Skeletal muscle satellite cell (primary cell): ENCODE results near the gene MGAT5B.
"Not testable (repeated sequence)": the region's sequence is repeated elsewhere in the genome, so short reads cannot be mapped to it uniquely, and the experiment has no call there.

Experiments used
- H3K27me3 ChIP-seq: 2 replicates; pipeline ENCODE4 v1.7.0; 2013; ENCODE audit warnings: low read length; ENCODE audit not compliant: control insufficient read depth, insufficient read depth
- H3K36me3 ChIP-seq: 2 replicates; pipeline ENCODE4 v1.7.0; 2013; ENCODE audit warnings: mild to moderate bottlenecking, control low read depth, low read length; ENCODE audit not compliant: insufficient read depth
- H3K4me1 ChIP-seq: 2 replicates; pipeline ENCODE4 v1.7.0; 2013; ENCODE audit warnings: low read length; ENCODE audit not compliant: control insufficient read depth, insufficient read depth
- H3K4me2 ChIP-seq: 2 replicates; pipeline ENCODE4 v1.7.0; 2013; ENCODE audit warnings: mild to moderate bottlenecking, low read length
- H3K4me3 ChIP-seq: 2 replicates; pipeline ENCODE4 v1.7.0; 2013; ENCODE audit warnings: low read length
- H3K9ac ChIP-seq: 2 replicates; pipeline ENCODE4 v1.7.0; 2013; ENCODE audit warnings: mild to moderate bottlenecking, low read depth, low read length, moderate library complexity
- H3K9me3 ChIP-seq: replicated peaks from 2 replicates; pipeline ENCODE4 v1.7.0; 2013; ENCODE audit warnings: mild to moderate bottlenecking, control low read depth, low read length

MGAT5B gene

DNA sequence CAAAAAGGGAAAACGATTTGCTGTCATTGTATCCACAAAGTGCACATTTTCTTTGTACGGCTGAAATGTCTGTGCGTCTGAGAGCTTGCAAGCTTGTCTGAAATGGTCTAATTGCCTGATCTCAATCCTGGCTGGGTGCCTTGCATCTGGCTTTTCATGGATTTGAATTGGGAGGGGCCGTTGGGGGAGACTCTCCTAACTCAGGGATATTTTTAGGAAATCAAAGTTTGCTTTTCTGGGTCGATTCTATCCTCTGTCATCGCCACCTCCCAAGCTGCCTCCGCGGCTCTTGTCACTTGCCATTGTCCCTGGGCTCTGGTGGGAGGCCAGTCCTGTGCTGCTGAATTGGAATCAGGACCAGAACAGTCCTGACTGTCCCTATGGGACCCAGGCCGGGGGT lies 33.3 kb upstream of the MGAT5B start:
- H3K4me3 ChIP-seq, result no peak overlapping the region
- H3K9me3 ChIP-seq, result no peaks in the 10 kb centered on the region
- H3K27me3 ChIP-seq, result peaks cover 35% of the 10 kb centered on the region
- H3K4me2 ChIP-seq, result no peak overlapping the region
- no peak overlapping the region for H3K9ac ChIP-seq
- H3K4me1 ChIP-seq, result no peaks in the 10 kb centered on the region
- no peaks in the 10 kb centered on the region for H3K36me3 ChIP-seq

DNA sequence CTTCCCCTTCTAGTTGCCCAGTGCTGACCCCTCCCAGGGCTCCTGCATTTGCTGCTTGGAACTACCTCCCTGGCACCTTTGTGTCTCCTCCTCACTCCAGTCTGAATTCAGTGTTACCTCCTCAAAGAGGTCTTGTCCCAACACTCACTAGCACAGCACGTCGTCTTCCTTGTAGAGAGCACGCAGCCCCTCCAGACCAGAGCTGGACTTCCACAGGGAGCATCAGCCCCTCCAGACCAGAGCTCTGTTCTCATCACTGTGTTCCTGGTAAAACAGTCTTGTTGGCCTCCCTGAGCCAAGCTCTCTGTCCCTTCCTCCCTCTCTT lies 27.8 kb upstream of the MGAT5B start:
- Histone ChIP-seq H3K9ac (no peak overlapping the region), H3K9me3 (no peaks in the 10 kb centered on the region), H3K27me3 (peaks cover 59% of the 10 kb centered on the region), H3K4me2 (no peak overlapping the region), H3K36me3 (no peaks in the 10 kb centered on the region), H3K4me1 (no peaks in the 10 kb centered on the region), H3K4me3 (no peak overlapping the region)

DNA sequence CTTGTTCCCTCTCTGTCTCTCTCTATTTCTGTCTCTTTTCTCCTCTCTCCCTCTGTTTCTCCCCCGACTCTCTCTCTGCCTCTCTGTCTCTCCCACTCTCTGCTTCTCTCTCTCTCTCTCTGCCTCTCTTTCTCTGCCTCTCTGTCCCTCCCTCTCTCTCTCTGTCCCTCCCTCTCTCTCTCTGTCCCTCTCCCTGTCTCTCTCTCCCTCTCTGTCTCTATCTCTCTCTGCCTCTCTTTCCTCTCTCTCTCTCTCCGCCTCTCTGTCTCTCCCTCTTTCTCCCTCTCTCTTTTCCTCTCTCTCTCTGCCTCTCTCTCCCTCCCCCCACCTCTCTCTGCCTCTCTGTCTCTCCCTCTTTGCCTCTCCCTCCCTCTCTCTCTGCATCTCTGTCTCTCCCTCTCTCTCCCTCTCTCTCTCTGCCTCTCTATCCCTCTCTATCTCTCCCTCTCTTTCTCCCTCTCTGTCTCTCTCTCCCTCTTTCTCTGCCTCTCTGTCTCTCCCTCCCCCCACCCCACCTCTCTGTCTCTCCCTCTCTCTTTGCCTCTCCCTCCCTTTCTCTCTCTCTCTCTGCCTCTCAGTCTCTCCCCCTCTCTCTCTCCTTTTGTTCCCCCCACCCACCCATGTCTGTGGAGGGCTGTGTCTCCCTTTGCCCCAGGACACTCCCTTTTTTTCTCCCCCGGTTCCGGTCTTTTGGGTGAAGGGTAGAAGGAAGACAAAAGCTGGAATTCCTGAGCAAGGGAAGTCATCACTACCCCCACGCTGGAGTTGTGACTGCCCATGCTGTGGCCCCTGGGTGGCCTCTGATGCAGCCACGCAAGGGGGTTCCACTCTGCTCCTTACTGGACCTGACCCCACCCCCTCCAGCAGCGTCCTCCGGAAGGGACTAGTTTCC lies 27.1 kb upstream of the MGAT5B start:
- H3K9me3 ChIP-seq, result no peaks in the 10 kb centered on the region
- no peak overlapping the region for H3K4me3 ChIP-seq
- H3K9ac ChIP-seq, result no peak overlapping the region
- H3K4me2 ChIP-seq, result no peak overlapping the region
- peaks cover 55% of the 10 kb centered on the region for H3K27me3 ChIP-seq
- no peaks in the 10 kb centered on the region for H3K4me1 ChIP-seq
- H3K36me3 ChIP-seq, result no peaks in the 10 kb centered on the region

DNA sequence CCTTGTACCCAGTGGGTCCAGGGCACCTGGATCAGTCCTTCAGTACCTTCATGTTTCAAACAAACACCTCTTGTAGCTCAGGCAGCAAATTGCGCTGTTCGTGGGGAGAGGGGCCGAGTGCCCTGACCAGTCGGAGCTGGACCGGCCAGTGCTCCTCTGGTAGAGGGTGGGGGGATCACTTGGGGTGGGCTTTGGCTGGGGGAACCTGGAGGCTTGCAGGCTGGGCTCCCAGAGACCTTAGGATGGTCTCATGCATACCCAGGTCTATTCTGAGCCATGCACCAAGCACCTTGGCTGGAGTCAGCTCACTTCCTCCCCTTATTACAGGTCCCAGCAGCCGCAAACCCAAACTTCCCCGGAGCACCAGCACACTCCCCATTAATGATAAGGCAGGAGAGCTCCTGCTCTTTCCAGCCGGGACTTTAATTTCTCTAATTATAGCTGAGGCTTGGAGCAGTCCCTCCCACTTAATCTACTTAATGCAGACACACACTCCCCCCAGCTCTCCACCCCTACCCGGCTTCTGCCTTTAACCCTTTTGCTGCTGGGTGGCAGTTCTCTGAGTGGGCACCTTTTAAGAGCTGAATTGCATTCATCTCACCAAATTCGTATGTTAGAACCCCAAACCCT lies 26.3 kb upstream of the MGAT5B start:
- H3K4me3 ChIP-seq, result no peak overlapping the region
- no peaks in the 10 kb centered on the region for H3K4me1 ChIP-seq
- H3K27me3 ChIP-seq, result peaks cover 59% of the 10 kb centered on the region
- no peak overlapping the region for H3K4me2 ChIP-seq
- H3K9me3 ChIP-seq, result no peaks in the 10 kb centered on the region
- no peak overlapping the region for H3K9ac ChIP-seq
- H3K36me3 ChIP-seq, result no peaks in the 10 kb centered on the region

DNA sequence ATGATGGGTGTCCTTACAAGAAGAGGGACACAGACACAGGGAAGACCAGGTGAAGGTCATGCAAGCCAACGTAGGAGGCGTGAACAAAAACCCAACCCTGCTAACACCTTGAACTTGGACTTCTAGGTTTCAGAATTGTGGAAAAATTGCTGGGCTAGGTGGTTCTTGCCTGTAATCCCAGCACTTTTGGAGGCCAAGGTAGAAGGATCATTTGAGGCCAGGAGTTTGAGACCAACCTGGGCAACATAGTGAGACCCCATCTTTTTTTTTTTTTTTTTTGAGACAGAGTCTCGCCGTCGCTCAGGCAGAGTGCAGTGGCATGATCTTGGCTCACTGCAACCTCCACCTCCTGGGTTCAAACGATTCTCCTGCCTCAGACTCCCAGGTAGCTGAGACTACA lies 25.1 kb upstream of the MGAT5B start:
- not testable (repeated sequence) for H3K4me2 ChIP-seq, H3K36me3 ChIP-seq, H3K4me3 ChIP-seq, H3K9me3 ChIP-seq, H3K4me1 ChIP-seq, H3K9ac ChIP-seq
- H3K27me3 ChIP-seq, result peaks cover 58% of the 10 kb centered on the region

DNA sequence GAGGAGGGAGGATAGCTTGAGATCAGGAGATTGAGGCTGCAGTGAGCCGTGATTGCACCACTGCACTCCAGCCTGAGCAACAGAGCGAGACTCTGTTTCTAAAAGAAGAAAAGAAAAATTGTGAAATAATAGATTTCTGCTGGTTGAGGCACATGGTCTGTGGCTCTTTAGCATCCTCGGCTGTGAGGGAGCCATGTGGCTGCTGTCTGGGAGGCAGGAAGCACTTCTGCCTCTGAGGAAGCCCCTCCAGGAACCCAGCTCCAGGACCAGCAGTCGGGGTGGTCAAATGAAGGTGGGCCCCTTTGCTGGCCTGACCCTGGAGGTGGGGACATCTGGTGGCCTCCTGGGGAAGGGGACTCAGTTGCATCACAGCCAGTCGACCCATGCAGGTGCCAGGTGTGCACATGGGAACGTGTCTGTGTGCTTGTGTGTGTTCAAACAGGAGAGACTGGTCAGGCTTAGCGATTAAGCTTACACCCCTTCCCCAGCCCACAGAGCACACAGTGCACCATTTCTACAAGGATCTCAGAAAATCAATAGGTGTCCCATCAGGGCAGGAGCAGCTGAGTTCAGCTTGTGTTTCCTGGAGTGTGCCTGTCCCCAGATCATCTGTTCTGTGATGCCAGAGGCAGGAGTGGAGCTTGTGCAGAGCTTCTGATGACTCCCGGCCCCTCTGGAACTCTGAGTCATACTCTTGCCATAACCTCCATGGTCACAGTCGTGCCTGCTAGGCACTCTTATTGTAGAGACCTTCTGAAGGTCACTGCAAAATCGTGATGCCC lies 24.3 kb upstream of the MGAT5B start:
- Histone ChIP-seq H3K4me1 (no peaks in the 10 kb centered on the region), H3K27me3 (peaks cover 61% of the 10 kb centered on the region), H3K36me3 (no peaks in the 10 kb centered on the region), H3K9me3 (no peaks in the 10 kb centered on the region), H3K4me3 (no peak overlapping the region), H3K4me2 (no peak overlapping the region), H3K9ac (no peak overlapping the region)

DNA sequence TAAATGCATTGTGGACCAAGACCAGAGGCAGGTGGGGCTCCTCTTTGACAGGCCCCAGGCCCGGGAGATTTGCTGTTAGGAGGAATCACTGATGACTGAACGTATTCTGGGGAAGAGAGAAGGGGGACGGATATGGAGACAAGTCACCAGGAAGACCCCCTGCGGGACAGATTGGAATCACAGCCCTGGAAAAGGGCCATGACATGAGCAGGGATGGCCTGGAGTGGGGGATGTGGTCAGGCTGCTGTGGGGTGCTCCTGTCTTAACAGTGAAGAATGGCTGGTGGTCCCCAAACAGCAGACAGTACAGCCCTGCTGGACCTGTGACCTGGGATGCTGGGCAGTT lies 23.7 kb upstream of the MGAT5B start:
- H3K4me3 ChIP-seq, result no peak overlapping the region
- no peaks in the 10 kb centered on the region for H3K36me3 ChIP-seq
- peaks cover 62% of the 10 kb centered on the region for H3K27me3 ChIP-seq
- no peaks in the 10 kb centered on the region for H3K9me3 ChIP-seq
- H3K9ac ChIP-seq, result no peak overlapping the region
- no peak overlapping the region for H3K4me2 ChIP-seq
- H3K4me1 ChIP-seq, result no peaks in the 10 kb centered on the region

DNA sequence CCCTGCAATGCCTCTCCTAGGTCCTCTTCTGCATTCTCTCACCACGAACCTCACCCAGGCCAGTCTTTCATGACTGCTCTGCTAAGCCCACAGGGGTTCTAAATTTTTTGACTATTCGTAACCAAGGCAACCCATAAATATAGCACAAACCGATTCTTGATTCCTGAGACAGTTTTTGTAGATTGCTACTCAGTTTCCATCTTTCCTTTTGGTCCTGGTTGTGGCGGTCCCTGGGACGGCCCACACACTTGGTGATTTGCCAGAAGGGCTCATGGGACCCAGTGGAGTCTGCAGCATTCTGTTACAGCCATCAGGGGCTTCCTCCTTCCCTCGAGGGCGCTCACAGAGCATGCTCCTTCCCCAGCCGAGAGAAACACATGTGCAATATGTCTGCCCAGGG lies 23.4 kb upstream of the MGAT5B start:
- no peak overlapping the region for H3K9ac ChIP-seq
- no peaks in the 10 kb centered on the region for H3K4me1 ChIP-seq
- no peaks in the 10 kb centered on the region for H3K36me3 ChIP-seq
- H3K27me3 ChIP-seq, result peaks cover 61% of the 10 kb centered on the region
- H3K4me2 ChIP-seq, result no peak overlapping the region
- H3K4me3 ChIP-seq, result no peak overlapping the region
- no peaks in the 10 kb centered on the region for H3K9me3 ChIP-seq

DNA sequence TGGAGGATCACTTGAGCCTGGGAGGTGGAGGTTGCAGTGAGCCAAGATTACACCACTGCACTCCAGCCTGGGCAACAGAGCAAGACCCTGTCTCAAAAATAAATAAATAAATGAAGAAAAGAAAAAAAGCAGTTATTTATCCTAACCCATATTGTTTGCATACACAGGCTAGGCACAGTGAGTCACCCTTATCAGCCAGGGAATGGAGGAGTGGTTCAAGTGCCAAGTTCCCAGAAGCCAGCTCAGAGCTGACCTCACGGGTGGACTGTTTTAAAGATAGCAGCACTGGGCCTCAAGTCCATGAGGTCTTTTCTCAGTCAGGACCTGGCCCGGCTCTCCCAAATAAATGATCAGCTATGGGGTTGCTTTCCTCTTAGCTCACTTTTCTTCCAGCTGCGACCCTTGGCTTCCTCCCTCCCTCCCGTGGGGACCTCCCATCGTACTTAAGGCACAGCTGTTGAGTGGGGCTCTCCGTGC lies 22.6 kb upstream of the MGAT5B start:
- H3K27me3 ChIP-seq, result peaks cover 61% of the 10 kb centered on the region
- H3K36me3 ChIP-seq, result no peaks in the 10 kb centered on the region
- no peak overlapping the region for H3K9ac ChIP-seq
- no peak overlapping the region for H3K4me3 ChIP-seq
- no peaks in the 10 kb centered on the region for H3K4me1 ChIP-seq
- H3K4me2 ChIP-seq, result no peak overlapping the region
- no peaks in the 10 kb centered on the region for H3K9me3 ChIP-seq

DNA sequence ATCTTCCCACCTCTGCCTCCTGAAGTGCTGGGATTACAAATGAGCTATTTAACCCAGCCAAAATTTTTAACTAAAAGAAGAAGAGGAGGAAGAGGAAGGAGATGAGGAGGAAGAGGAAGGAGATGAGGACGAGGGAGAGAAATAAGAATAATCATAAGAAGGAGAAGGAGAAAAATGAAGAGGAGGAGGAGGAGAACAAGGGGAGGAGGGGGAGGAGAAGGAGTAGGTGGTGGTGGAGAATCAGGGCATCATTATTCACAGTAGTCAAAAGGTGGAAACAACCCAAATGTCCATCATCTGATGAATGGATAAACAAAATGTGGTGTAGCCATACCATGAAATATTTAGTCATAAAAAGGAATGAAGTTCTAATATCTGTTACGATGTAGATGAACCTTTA lies 21.2 kb upstream of the MGAT5B start:
- Histone ChIP-seq H3K4me2 (no peak overlapping the region), H3K9me3 (no peaks in the 10 kb centered on the region), H3K36me3 (no peaks in the 10 kb centered on the region), H3K27me3 (peaks cover 52% of the 10 kb centered on the region), H3K4me3 (no peak overlapping the region), H3K9ac (no peak overlapping the region), H3K4me1 (no peaks in the 10 kb centered on the region)

DNA sequence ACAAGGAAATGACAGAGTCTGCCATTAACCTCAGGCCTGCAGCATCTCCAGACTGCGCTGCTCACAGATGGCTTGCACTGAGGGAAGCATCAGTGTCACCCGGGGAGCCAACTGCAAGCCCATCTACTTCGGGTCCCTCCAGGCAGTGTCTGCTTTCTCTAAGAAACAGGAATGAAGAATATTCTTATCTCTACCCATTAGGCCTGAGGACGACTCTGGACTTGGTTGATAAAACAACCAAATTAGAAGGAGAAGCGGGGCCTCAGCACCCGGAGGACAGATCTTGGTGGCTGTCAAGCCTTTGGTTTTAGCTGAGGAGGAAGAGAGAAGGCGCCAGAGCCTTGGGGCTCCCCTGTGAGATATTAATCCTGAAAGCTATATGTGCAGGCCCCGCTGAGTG lies 19.5 kb upstream of the MGAT5B start:
- peaks cover 48% of the 10 kb centered on the region for H3K27me3 ChIP-seq
- H3K36me3 ChIP-seq, result no peaks in the 10 kb centered on the region
- no peak overlapping the region for H3K9ac ChIP-seq

More for the DNA sequence above, 19.5 kb upstream of the MGAT5B start:
- Histone ChIP-seq H3K9me3 (no peaks in the 10 kb centered on the region), H3K4me2 (no peak overlapping the region), H3K4me1 (no peaks in the 10 kb centered on the region), H3K4me3 (no peak overlapping the region)
